ENCODE data around the gene TSPOAP1.
A peak's percentile ranks its signal among the peaks of the same experiment; 100 is the strongest.

Gene TSPOAP1

GRCh38 chr17:58328195-58329034 lies at the start of gene TSPOAP1:
Gene TSPOAP1 (minus strand): TSS chr17:58328795. CDS start chr17:58327920, 875 bp downstream.
- DNase-seq (ENCODE audit: low spot score), result peak; percentile 93

- no peak for DNase-seq (ENCODE audit: low spot score)
Observed at GRCh38 chr17:58377661-58378060, 49.1 kb upstream of the TSPOAP1 start.

GRCh38 chr17:58377093-58377601 lies 48.6 kb upstream of the TSPOAP1 start:
- DNase-seq (ENCODE audit: low spot score), result no peak

- DNase-seq (ENCODE audit: low spot score), result no peak
Observed at GRCh38 chr17:58376472-58377000, 47.9 kb upstream of the TSPOAP1 start.

- DNase-seq (ENCODE audit: low spot score), result no peak
Observed at GRCh38 chr17:58375811-58376210, 47.2 kb upstream of the TSPOAP1 start.

GRCh38 chr17:58375256-58375655 lies 46.7 kb upstream of the TSPOAP1 start:
- DNase-seq (ENCODE audit: low spot score), result no peak

- DNase-seq (ENCODE audit: low spot score), result no peak
Observed at GRCh38 chr17:58373923-58374322, 45.3 kb upstream of the TSPOAP1 start.

- no peak for DNase-seq (ENCODE audit: low spot score)
Observed at GRCh38 chr17:58373003-58373402, 44.4 kb upstream of the TSPOAP1 start.

GRCh38 chr17:58371300-58371950 lies 42.8 kb upstream of the TSPOAP1 start:
- DNase-seq (ENCODE audit: low spot score), result no peak

- DNase-seq (ENCODE audit: low spot score), result no peak
Observed at GRCh38 chr17:58370716-58371115, 42.1 kb upstream of the TSPOAP1 start.

GRCh38 chr17:58370309-58370708 lies 41.7 kb upstream of the TSPOAP1 start:
- no peak for DNase-seq (ENCODE audit: low spot score)

- DNase-seq (ENCODE audit: low spot score), result no peak
Observed at GRCh38 chr17:58369214-58370031, 40.8 kb upstream of the TSPOAP1 start.

- no peak for DNase-seq (ENCODE audit: low spot score)
Observed at GRCh38 chr17:58368860-58369213, 40.2 kb upstream of the TSPOAP1 start.

GRCh38 chr17:58367461-58367860 lies 38.9 kb upstream of the TSPOAP1 start:
- no peak for DNase-seq (ENCODE audit: low spot score)

- no peak for DNase-seq (ENCODE audit: low spot score)
Observed at GRCh38 chr17:58365980-58366595, 37.5 kb upstream of the TSPOAP1 start.

GRCh38 chr17:58365185-58365979 lies 36.8 kb upstream of the TSPOAP1 start:
- no peak for DNase-seq (ENCODE audit: low spot score)

GRCh38 chr17:58364270-58364942 lies 35.8 kb upstream of the TSPOAP1 start:
- no peak for DNase-seq (ENCODE audit: low spot score)

- DNase-seq (ENCODE audit: low spot score), result no peak
Observed at GRCh38 chr17:58363457-58364185, 35.0 kb upstream of the TSPOAP1 start.

- DNase-seq (ENCODE audit: low spot score), result no peak
Observed at GRCh38 chr17:58362368-58363014, 33.9 kb upstream of the TSPOAP1 start.

Data from NAMALWA (cell line).